ENCODE results near the gene DIS3. TPM values are rescaled to one million over a fixed set of nuclear protein-coding genes. Genes with fewer than 3 reads are reported as not detected.

The DIS3 gene
- total and polyA plus RNA-seq, 2 of the 13 experiments (the other 11 are each of a cell fraction or from before 2014, with no cell fraction given) = 13.2 to 35.0 TPM

DNA sequence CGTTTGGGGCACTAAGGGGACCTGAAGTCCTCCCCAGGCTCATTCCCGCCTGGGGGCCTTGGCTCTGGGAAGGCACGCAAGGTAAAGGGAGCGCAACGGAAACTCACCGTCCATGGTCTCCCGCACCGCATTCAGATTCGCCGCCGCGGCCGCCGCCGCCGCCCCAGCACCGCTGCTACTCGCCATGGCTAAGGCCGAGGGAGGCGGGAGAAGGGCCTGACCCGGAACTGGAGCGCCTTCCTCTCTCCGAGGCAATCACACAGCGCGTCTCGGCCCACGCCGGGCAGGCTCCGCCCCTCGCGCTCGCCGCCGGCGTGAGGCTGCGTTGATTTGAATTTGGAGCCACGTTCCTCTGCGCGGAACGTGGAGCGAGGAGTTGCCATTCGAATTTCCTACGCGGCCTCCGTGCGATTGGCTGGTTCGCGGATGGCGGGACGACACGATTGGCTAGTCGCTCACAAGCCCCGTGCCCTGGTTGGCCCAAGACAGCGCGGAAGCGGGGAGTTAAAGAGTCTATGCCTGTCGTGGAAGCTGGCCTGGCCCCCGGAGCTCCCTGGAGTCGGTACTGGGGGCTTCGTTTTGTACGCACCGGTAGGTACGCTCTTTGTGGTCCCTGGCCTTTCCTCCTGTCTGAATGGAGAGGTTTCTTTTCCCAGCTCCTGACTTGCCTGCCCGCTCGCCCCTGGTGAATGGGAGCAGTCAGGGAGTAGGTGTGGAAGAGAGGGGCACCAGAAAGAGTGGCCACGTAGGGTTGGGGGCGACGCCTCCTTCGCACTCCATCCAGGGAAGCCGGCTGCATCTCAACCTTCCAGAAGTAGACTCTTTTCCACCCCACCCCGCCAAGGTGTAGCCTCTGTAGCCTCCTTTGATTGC is 54.0 kb downstream of the DIS3 start, which contains the start of the genes BORA and MZT1 (continued):
- TF ChIP-seq, protein P1, sequence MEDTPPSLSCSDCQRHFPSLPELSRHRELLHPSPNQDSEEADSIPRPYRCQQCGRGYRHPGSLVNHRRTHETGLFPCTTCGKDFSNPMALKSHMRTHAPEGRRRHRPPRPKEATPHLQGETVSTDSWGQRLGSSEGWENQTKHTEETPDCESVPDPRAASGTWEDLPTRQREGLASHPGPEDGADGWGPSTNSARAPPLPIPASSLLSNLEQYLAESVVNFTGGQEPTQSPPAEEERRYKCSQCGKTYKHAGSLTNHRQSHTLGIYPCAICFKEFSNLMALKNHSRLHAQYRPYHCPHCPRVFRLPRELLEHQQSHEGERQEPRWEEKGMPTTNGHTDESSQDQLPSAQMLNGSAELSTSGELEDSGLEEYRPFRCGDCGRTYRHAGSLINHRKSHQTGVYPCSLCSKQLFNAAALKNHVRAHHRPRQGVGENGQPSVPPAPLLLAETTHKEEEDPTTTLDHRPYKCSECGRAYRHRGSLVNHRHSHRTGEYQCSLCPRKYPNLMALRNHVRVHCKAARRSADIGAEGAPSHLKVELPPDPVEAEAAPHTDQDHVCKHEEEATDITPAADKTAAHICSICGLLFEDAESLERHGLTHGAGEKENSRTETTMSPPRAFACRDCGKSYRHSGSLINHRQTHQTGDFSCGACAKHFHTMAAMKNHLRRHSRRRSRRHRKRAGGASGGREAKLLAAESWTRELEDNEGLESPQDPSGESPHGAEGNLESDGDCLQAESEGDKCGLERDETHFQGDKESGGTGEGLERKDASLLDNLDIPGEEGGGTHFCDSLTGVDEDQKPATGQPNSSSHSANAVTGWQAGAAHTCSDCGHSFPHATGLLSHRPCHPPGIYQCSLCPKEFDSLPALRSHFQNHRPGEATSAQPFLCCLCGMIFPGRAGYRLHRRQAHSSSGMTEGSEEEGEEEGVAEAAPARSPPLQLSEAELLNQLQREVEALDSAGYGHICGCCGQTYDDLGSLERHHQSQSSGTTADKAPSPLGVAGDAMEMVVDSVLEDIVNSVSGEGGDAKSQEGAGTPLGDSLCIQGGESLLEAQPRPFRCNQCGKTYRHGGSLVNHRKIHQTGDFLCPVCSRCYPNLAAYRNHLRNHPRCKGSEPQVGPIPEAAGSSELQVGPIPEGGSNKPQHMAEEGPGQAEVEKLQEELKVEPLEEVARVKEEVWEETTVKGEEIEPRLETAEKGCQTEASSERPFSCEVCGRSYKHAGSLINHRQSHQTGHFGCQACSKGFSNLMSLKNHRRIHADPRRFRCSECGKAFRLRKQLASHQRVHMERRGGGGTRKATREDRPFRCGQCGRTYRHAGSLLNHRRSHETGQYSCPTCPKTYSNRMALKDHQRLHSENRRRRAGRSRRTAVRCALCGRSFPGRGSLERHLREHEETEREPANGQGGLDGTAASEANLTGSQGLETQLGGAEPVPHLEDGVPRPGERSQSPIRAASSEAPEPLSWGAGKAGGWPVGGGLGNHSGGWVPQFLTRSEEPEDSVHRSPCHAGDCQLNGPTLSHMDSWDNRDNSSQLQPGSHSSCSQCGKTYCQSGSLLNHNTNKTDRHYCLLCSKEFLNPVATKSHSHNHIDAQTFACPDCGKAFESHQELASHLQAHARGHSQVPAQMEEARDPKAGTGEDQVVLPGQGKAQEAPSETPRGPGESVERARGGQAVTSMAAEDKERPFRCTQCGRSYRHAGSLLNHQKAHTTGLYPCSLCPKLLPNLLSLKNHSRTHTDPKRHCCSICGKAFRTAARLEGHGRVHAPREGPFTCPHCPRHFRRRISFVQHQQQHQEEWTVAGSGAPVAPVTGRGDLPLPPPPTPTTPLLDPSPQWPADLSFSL (CRISPR knock-in tag; IDR thresholded peaks at IDR 0.05) = no peak
- TF ChIP-seq, protein P2, sequence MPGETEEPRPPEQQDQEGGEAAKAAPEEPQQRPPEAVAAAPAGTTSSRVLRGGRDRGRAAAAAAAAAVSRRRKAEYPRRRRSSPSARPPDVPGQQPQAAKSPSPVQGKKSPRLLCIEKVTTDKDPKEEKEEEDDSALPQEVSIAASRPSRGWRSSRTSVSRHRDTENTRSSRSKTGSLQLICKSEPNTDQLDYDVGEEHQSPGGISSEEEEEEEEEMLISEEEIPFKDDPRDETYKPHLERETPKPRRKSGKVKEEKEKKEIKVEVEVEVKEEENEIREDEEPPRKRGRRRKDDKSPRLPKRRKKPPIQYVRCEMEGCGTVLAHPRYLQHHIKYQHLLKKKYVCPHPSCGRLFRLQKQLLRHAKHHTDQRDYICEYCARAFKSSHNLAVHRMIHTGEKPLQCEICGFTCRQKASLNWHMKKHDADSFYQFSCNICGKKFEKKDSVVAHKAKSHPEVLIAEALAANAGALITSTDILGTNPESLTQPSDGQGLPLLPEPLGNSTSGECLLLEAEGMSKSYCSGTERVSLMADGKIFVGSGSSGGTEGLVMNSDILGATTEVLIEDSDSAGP (CRISPR knock-in tag; IDR thresholded peaks at IDR 0.05; ENCODE audit: borderline replicate concordance) = peak; percentile 94; the same call in 1 of the 2 replicates
- TF ChIP-seq RELA (CRISPR knock-in tag; IDR thresholded peaks at IDR 0.05) = peak; percentile 25; the same call in 1 of the 2 replicates
- TF ChIP-seq ZSCAN21 (CRISPR knock-in tag; IDR thresholded peaks at IDR 0.05; ENCODE audit: borderline replicate concordance) = peak; percentile 99
- TF ChIP-seq ZIK1 (CRISPR knock-in tag; IDR thresholded peaks at IDR 0.05; ENCODE audit: borderline replicate concordance, low read depth) = peak; percentile 95
- TF ChIP-seq, protein P3, sequence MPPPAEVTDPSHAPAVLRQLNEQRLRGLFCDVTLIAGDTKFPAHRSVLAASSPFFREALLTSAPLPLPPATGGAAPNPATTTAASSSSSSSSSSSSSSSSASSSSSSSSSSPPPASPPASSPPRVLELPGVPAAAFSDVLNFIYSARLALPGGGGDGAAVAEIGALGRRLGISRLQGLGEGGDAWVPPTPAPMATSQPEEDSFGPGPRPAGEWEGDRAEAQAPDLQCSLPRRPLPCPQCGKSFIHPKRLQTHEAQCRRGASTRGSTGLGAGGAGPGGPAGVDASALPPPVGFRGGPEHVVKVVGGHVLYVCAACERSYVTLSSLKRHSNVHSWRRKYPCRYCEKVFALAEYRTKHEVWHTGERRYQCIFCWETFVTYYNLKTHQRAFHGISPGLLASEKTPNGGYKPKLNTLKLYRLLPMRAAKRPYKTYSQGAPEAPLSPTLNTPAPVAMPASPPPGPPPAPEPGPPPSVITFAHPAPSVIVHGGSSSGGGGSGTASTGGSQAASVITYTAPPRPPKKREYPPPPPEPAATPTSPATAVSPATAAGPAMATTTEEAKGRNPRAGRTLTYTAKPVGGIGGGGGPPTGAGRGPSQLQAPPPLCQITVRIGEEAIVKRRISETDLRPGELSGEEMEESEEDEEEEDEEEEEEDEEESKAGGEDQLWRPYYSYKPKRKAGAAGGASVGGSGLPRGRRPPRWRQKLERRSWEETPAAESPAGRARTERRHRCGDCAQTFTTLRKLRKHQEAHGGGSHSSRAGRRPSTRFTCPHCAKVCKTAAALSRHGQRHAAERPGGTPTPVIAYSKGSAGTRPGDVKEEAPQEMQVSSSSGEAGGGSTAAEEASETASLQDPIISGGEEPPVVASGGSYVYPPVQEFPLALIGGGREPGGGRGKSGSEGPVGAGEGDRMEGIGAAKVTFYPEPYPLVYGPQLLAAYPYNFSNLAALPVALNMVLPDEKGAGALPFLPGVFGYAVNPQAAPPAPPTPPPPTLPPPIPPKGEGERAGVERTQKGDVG (CRISPR knock-in tag; IDR thresholded peaks at IDR 0.05; ENCODE audit: borderline replicate concordance) = peak; percentile 74; the same call in 1 of the 2 replicates
- peak; percentile 96 for TF ChIP-seq MYC (CRISPR knock-in tag; IDR thresholded peaks at IDR 0.05; ENCODE audit: borderline replicate concordance)
- 0 out of 2 replicates have a peak, but pooled peaks have one; percentile 58 for TF ChIP-seq ZNF331 (CRISPR knock-in tag; IDR thresholded peaks at IDR 0.05)
- TF ChIP-seq KMT2A (CRISPR knock-in tag; IDR thresholded peaks at IDR 0.05) = peak; percentile 89
- TF ChIP-seq ZNF781 (CRISPR knock-in tag; IDR thresholded peaks at IDR 0.05; ENCODE audit: borderline replicate concordance, not compliant biosample characterization) = no peak
- no peak for TF ChIP-seq PHB2 (IDR thresholded peaks at IDR 0.05; ENCODE audit: partially characterized antibody)
- TF ChIP-seq, protein P4, sequence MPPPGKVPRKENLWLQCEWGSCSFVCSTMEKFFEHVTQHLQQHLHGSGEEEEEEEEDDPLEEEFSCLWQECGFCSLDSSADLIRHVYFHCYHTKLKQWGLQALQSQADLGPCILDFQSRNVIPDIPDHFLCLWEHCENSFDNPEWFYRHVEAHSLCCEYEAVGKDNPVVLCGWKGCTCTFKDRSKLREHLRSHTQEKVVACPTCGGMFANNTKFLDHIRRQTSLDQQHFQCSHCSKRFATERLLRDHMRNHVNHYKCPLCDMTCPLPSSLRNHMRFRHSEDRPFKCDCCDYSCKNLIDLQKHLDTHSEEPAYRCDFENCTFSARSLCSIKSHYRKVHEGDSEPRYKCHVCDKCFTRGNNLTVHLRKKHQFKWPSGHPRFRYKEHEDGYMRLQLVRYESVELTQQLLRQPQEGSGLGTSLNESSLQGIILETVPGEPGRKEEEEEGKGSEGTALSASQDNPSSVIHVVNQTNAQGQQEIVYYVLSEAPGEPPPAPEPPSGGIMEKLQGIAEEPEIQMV (CRISPR knock-in tag; IDR thresholded peaks at IDR 0.05; ENCODE audit: low read depth) = no peak; the same call in 1 of the 2 replicates
- TF ChIP-seq, protein P5, sequence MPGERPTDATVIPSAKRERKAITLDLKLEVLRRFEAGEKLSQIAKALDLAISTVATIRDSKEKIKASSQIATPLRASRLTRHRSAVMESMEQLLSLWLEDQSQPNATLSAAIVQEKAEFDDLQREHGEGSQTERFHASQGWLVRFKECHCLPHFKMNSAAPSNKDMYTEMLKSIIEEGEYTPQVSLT (CRISPR knock-in tag; IDR thresholded peaks at IDR 0.05; ENCODE audit: borderline replicate concordance, low read depth) = no peak

Data from HepG2 (cell line).